RPMI8226 (cell line): ENCODE data around the gene RBL1.
"Not testable (repeated sequence)": the region's sequence is repeated elsewhere in the genome, so short reads cannot be mapped to it uniquely, and the experiment has no call there.

ENCODE experiments used
- DNase-seq: peaks from one replicate; pipeline ENCODE4 v3.0.0-alpha.2; 2015

The RBL1 gene

DNA sequence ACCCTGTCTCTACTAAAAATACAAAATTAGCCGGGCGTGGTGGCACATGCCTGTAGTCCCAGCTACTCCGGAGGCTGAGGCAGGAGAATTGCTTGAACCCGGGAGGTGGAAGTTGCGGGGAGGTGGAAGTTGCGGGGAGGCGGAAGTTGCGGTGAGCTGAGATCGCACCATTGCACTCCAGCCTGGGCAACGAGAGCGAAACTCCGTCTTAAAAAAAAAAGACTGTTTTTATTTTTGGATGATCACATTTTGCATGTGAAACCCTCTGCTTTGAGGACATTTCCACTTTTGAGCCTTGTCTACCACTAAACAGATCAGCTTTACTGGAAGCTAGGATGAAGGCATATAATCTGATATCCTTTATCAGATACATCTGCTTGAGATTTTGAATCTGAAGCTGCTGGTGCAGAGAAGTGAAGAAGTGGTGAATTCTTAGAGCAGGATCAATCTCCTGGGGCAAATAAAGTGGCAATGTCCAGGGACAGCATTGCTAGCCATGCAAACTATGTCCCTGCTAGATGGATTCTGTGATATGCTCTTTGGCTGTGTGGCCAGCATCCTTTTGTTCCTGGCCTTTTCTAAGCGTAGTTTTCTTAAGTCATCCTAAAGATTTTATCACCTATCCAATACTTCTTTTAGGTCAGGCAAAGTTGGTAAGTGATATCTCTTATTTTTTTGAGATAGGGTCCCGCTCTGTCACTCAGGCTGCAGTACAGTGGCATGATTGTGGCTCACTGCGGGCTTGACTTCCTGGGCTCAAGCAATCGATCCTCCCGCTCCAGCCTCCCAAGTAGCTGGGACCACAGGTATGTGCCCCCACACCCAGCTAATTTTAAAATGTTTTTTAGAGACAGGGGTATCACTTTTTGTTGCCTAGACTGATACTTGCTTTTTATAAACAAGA, 23.3 kb downstream of the RBL1 start:
- no peak for DNase-seq

DNA sequence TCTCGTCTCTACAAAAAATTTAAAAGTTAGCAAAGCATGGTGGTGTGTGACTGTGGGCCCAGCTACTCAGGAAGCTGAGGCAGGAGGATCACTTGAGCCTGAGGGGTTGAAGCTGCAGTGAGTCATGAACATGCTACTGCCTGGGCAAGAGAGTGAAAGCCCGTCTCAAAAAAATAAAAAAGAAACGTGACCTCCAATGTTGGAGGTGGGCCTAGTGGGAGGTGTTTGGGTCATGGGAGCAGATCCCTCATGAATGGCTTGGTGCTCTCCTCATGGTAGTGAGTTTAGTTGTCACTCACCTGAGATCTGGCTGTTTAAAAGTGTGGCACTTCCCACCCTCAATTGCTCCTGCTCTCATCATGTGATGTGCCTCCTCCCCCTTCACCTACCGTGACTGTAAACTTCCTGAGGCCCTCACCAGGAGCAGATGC, 24.3 kb downstream of the RBL1 start:
- no peak for DNase-seq

DNA sequence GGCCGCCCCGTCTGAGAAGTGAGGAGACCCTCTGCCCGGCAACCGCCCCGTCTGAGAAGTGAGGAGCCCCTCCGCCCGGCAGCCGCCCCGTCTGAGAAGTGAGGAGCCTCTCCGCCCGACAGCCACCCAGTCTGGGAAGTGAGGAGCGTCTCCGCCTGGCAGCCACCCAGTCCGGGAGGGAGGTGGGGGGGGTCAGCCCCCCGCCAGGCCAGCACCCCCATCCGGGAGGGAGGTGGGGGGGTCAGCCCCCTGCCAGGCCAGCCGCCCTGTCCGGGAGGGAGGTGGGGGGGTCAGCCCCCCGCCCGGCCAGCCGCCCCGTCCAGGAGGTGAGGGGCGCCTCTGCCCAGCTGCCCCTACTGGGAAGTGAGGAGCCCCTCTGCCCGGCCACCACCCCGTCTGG, 26.2 kb downstream of the RBL1 start:
- not testable (repeated sequence) for DNase-seq

DNA sequence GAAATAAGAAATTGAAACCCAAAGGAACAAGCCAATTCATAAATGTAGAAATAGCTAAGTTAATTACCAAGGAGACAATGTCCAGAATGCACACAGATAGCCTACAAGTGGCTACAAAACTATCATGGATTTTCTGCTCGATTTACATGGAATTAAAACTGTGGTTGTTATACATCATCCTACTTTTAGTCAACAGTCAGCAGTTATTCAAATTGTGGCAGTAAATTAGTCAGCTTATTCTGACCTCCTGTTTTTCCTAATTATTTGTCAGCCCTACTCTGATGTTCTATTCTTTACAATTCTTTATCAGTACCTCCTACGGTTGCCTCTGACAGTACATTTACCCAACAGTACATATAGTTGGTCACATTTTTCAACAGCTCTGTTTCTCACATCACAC, 29.6 kb downstream of the RBL1 start:
- no peak for DNase-seq

DNA sequence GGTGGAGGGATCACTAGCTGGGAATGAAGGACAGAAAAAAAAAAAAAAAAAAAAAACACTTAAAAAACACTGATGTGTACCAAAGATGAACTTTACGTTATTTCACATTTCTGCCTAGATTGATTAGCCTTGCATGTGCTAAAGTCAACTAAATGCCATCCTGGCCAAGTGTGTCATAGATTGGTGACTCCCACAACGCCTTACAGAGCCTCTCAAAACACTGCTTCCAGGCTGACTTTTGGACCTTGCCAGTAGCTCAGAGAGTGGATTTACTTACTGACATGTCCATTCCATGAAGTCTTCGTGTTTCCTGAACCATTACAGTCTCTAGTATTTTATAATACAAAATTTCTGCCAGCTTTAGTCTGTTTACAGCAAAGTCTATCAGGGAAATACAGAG, 40.5 kb downstream of the RBL1 start:
- no peak for DNase-seq

DNA sequence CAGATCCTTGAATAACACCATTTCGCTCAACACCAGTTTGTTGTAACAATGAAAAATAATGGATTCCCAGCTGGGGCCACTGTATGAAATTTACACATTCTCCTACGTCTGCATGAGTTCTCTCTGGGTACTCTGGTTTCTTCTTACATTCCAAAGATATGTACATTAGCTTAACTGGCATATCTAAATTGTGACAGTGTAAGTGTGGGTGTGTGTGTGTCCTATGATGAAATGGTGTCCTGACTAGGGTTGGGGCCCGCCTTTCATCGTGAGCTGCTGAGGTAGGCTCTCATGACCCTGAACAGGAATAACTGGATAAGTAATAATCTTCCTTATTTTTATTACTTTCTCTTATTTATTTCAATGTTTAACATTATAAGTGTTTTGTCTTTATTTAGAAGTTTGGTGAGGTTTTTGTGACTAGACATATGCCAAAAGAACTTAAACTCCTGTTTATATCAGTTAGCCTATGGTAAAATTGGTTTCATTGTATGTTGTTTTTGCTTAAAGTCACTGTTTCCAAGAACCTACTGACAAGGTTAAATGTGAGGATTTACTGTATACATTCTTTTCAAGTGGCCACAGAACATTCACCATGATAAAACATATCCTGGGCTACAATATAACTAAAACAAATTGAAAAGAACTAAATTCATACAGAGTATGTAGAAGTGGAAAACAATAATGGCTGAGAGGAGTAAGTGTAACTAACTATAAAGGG, 42.4 kb downstream of the RBL1 start:
- no peak for DNase-seq

DNA sequence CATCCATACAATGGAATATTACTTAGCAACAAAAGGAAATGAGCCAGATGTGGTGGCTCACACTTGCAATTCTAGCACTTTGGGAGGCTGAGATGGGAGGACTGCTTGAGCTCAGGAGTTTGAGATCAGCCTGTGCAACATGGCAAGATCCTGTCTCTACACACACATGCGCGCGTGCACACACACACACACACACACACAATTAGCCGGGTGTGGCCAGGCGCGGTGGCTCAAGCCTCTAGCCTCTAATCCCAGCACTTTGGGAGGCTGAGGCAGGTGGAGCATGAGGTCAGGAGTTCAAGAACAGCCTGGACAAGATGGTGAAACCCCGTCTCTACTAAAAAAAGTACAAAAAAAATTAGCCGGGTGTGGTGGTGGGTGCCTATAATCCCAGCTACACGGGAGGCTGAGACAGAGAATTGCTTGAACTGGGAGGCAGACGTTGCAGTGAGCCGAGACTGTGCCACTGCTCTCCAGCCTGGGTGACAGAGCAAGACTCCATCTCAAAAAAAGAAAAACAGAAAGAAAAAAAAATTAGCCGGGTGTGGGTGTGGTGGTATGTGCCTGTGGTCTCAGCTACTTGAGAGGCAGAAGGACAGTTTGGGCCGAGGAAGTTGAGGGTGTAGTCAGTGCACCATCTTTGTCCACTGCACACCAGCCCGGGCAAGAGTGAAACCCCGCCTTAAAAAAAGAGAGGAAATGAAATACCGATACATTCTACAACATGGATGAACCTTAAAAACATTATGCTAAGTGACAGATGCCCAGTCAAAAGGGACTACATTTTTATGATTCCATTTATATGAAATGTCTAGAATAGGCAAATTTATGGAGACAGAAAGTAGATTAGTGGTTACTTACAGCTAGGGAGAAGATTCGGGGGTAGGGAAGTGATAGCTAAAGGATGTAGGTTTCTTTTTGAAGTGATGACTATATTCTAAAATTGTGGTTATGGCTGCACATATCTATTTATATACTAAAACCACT, 52.5 kb downstream of the RBL1 start:
- DNase-seq, result no peak

DNA sequence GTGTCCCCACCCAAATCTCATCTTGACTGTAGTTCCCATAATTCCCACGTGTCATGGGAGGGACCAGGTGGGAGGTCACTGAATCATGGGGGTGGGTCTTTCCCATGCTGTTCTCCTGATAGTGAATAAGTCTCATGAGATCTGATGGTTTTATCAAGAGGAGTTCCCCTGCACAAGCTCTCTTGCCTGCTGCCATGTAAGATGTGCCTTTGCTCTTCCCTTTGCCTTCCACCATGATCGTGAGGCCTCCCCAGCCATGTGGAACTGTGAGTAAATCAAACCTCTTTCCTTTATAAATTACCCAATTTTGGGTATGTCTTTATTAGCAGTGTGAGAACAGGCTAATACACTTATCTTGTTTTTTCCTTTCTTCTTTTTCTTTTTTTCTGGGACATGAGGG, 56.4 kb downstream of the RBL1 start:
- DNase-seq, result not testable (repeated sequence)

DNA sequence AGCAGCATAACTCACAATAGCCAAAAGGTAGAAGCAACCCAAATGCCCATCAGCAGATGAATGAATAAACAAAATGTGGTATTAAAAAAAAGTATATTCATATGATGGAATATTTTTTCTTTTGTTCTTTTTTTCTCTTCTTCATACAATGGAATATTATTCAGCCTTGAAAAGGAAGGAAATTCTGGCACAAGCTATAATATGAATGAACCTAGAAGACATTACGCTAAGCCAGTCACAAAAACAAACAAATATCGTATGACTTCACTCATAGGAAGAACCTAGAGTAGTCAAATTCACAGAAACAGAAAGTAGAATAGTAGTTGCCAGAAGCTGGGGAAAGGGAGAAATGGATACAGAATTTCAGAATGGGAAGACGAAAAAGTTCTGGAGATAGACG, 63.7 kb downstream of the RBL1 start:
- DNase-seq, result no peak

DNA sequence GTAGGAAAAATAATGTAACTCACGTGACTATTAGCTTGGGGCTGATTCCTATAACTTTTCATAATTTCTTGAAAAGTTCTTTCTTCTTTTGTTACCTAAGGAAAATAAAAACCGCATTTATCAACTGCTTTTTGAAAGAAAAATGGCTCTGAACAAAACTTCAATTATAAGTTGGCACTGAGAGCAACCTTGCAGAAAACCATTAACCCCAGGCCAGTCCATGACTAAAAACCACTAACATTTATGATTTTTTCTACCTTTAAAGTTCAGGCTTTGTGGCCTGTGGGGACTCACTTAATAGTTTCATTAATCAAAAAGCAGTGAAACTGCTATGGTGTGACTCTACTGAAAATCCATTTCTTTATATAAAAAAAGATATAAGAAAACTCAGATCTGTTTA, 75.2 kb downstream of the RBL1 start:
- DNase-seq, result no peak

DNA sequence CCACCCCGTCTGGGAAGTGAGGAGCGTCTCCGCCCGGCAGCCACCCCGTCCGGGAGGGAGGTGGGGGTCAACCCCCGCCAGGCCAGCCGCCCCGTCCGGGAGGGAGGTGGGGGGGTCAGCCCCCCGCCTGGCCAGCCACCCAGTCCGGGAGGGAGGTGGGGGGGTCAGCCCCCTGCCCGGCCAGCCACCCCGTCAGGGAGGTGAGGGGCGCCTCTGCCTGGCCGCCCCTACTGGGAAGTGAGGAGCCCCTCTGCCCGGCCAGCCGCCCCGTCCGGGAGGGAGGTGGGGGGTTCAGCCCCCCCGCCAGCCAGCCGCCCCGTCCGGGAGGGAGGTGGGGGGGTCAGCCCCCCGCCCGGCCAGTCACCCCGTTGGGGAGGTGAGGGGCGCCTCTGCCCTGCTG, 83.2 kb downstream of the RBL1 start:
- DNase-seq, result not testable (repeated sequence)

DNA sequence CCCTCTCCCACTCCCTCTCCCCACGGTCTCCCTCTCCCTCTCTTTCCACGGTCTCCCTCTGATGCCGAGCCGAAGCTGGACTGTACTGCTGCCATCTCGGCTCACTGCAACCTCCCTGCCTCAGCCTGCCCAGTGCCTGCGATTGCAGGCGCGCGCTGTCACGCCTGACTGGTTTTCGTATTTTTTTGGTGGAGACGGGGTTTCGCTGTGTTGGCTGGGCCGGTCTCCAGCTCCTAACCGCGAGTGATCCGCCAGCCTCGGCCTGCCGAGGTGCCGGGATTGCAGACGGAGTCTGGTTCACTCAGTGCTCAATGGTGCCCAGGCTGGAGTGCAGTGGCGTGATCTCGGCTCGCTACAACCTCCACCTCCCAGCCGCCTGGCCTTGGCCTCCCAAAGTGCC, 83.9 kb downstream of the RBL1 start:
- DNase-seq, result not testable (repeated sequence)

DNA sequence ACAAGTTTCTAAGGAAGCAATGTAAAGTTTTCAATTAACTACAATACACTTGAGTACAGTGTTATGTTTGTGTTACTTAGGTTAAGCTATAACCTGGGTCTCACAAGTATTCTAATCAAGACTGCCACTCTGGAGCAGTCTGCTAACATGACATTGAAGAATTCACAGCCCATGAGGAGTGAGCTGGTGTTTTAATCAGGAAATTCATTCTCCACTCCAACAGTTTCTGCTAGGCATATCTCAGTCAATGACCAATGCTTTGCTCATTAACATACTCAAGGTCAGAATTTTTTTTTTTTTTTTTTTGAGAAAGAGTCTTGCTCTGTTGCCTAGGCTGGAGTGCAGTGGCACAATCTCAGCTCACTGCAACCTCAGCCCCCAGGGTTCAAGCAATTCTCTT, 84.7 kb downstream of the RBL1 start:
- no peak for DNase-seq

DNA sequence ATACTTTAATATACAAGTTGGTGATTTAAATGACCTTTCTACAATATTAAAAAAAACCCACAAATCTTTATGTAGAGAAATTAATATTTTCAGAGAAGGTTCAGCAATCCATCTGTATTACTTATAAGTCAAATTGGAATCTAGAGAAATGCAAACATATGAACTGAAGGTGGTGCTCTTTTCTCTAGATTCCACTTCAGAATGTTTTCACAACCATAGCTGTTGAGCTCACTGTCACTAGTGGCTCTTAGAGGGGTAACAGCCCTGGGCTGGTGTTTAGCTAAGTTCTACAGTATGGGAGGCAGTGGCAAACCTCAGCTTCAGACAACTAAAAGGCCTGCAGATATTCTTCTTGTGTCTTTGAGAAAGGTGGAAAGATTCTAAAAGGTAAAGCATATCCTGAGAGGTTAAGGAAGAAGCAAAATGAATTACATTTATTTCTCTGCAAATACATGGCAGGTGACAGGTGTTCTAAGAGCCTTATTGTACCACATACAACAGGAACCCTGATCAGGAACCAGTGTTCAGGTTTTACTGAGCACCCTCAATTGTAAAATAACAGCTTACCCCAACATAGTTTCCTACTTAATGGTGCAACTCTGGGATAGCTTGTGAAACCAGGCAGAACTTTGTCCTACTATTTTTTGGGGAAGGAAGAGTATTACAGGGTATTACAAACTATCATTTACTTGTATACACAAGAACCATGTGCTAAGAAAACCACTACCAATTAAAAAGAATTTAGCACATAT, 87.7 kb downstream of the RBL1 start:
- peak; percentile 32 for DNase-seq

DNA sequence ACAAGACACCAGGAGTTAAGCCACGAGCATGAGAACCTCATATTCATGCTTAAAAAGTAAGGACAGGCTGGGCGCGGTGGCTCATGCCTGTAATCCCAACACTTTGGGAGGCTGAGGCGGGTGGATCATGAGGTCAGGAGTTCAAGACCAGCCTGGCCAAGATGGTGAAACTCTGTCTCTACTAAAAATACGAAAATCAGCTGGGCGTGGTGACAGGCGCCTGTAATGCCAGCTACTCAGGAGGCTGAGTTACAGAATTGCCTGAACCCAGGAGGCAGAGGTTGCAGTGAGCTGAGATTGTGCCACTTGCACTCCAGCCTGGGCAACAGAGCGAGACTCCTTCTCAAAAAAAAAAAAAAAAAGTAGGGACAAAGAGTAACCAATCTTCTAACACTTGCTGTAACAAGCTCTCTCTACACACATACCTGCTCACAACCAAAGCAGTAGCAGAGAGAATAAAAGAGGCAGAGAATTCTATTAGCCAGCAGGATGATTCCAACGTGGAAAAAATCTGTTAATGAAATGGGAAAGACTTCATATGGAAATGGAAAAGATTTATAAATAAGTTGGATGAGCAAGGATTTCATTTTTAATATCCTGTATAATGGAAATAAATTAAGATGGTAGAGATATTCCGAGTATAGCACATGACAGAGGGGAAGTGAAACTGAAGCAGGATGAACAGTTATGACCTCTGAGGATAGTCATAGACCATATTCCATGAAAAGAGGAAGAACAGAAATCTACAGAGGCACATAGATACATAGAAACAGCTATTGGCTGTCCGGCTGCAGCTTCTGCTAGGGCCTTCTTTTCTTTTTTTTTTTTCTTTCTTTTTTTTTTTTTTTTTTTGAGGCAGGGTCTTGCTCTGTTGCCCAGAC, 90.5 kb downstream of the RBL1 start:
- DNase-seq, result peak; percentile 68

DNA sequence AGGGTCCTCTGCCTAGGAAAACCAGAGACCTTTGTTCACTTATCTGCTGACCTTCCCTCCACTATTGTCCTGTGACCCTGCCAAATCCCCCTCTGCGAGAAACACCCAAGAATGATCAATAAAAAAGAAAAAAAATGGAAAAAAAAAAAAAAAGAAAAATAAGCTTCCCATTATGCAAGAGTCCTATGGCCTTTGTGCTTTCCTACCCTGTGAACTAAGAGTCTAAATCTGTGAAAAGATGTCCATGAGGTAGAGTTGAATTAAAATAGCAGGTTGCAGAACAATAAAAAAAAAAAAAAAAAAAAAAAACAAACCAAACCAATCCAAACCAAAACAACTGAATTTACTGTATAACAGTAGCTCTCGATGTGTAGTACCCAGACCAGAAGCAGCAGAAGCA, 94.2 kb downstream of the RBL1 start:
- not testable (repeated sequence) for DNase-seq

DNA sequence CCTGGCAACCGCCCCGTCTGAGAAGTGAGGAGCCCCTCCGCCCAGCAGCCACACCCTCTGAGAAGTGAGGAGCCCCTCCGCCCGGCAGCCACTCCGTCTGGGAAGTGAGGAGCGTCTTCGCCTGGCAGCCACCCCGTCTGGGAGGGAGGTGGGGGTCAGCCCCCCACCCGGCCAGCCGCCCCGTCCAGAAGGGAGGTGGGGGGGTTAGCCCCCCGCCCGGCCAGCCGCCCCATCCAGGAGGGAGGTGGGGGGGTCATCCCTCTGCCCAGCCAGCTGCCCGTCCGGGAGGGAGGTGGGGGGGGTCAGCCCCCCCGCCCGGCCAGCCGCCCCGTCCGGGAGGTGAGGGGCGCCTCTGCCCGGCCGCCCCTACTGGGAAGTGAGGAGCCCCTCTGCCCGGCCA, 95.6 kb downstream of the RBL1 start:
- not testable (repeated sequence) for DNase-seq

DNA sequence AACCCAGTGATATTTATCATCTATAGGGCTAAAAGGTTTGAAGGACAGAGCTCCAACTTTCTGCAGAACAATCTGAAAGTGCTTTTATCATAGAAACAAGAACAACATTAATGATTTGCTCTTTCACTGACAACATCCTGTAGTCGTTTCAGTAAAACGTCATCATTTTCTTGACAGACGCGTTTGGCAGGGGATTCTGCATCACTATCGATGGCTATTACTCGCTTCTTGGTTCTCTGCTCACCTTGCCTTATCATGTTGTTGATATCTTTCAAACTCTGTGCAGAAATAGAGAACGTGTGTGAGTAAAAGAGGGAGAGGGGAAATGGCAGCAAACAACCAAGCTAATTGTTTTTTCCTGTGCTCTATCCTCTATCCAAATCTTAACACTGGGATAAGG, 97.1 kb downstream of the RBL1 start:
- no peak for DNase-seq

DNA sequence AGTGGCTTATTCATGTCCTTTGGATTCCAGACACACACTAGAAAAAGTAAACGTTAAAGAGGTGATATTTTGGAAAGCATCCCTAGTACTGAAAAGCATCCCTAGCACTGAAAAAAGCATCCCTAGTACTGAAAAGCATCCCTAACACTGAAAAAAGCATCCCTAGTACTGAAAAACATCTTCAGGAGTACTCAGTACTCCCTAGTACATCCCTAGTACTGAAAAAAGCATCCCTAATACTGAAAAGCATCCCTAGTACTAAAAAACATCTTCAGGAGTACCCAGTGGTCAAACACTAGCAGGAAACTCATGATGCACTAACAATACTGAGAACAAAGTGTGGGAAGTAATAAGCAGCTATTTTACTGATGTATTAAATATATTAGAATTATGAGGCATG, 98.7 kb downstream of the RBL1 start:
- no peak for DNase-seq

DNA sequence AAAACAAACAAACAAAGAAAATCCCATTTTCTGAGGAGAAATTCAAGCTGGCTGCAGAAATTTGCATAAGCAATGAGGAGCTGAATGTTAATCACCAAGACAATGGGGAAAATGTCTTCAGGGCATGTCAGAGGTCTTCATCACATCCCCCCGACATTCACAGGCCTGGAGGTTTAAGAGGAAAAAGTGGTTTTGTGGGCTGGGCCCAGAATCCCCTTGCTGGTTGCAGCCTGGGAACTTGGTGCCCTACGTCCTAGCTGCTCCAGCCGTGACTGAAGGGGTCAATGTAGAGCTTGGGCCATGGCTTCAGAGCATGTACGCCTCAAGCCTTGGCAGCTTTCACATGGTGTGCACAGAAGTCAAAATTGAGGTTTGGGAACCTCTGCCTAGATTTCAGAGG, 101.6 kb downstream of the RBL1 start:
- not testable (repeated sequence) for DNase-seq

DNA sequence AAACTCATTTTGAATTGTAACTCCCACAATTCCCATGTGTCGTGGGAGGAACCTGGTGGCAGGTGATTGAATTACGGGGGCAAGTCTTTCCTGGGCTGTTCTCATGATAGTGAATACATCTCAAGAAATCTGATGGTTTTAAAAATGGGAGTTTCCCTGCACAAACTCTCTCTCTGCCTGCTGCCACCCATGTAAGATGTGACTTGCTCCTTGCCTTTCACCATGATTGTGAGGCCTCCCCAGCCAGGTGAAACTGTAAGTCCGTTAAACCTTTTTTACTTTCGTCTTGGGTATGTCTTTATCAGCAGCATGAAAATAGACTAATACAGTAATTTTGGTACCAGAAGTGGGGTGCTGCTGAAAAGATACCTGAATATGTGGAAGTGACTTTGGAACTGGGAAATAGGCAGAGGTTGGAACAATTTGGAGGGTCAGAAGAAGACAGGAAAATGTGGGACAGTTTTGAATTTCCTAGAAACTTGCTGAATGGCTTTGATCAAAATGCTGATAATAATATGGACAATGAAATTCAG, 102.9 kb downstream of the RBL1 start:
- DNase-seq, result no peak
